Thoracic aorta (tissue), 2 donors: ENCODE measurements around the gene TRIM65. TPM values are rescaled to one million over a fixed set of nuclear protein-coding genes. Genes with fewer than 3 reads are reported as not detected.

Experiments
- ATAC-seq: fragments of 150-250 bp; one replicate; pipeline ENCODE4 v1.8.0; 2017; ENCODE audit warnings: low read depth; ENCODE audit not compliant: insufficient number of reproducible peaks, low FRiP score
- DNase-seq: peaks from one replicate; pipeline ENCODE4 v3.0.0-alpha.2; 2020; ENCODE audit warnings: low spot score
- H3K27ac ChIP-seq, 2 donors: fragments of 200-600 bp; sonication (generic); 1 replicate in 1 of 2; 2 replicates in 1 of 2; pipeline ENCODE4 v1.5.1; 2016; ENCODE audit warnings: mild to moderate bottlenecking in 2 of 2, moderate library complexity in 2 of 2
- H3K27me3 ChIP-seq: fragments of 200-600 bp; sonication (generic); replicated peaks from 2 replicates; pipeline ENCODE4 v1.6.0; 2016; ENCODE audit warnings: mild to moderate bottlenecking; ENCODE audit not compliant: insufficient read depth
- H3K36me3 ChIP-seq: fragments of 200-600 bp; sonication (generic); one replicate; pipeline ENCODE4 v1.5.1; 2016
- H3K4me1 ChIP-seq, 2 donors: fragments of 200-600 bp; sonication (generic); 1 replicate in 1 of 2; 2 replicates in 1 of 2; pipeline versions ENCODE4 v1.5.1 to v1.6.0; 2016; ENCODE audit warnings: low read depth in 2 of 2, mild to moderate bottlenecking in 1 of 2; ENCODE audit not compliant: control insufficient read depth in 1 of 2
- H3K4me3 ChIP-seq: fragments of 200-600 bp; sonication (generic); 2 replicates; pipeline ENCODE4 v1.5.1; 2016; ENCODE audit warnings: mild to moderate bottlenecking
- H3K9me3 ChIP-seq: fragments of 200-600 bp; sonication (generic); 2 replicates; pipeline ENCODE4 v1.5.1; 2016
- CTCF ChIP-seq: fragments of 200-600 bp; sonication (generic); IDR thresholded peaks from one replicate; pipeline ENCODE4 v1.5.1; 2019; ENCODE audit warnings: antibody characterized with exemption
- total RNA-seq, 2 donors: library from RNA; depleted of rRNA; stranded (reverse); fragments of >200 nt; gene quantifications; one replicate each; pipeline versions ENCODE4 v1.1.0 to v1.2.3, GENCODE V29; 2016

Gene TRIM65
- total RNA-seq, 2 donors from 2014 or later, result 21.4 to 22.6 TPM

DNA sequence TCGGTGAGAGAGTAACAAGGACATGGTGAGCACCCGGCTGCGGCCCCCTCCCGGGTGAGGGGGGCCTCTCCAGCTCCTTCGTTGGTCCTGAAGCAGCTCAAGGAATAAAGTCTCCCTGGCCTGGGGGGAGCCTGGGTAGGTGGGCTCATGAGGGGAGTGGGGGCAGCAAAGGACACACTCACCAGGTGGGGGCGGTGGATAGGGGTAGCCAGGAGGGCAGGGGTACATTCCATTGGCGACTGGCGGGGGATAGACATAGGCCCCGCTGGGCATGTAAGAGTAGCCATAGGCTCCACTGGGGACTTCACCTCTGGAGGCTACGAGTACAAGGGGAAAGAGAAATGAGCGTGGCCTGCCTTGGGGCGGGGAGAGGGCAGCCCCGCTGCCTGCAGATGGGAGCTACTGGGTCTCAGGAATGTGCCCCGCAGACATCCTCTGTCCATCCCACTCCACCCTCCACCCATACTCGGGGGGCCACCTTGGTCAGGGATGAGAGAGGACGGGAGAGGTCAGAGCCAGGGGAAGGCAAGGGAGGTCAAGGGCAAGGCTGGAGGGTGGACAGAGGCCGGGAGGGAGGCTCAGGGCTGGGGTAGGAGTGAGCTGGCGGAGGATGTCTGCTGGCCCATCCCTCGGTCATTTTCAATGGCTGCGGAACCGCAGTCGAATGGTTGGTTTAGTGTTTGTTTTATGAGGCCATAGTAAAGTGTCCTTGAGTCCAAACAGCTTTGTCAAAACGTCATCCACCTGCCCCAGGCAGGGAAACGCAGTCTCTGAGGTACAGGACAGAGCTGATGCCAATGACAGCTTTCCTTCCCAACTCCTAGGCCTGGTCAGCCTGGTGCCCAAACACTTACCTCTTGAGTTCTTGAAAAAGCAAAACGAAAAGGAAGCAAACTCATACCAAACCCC, 48.9 kb downstream of the TRIM65 start:
- DNase-seq (no peak), ATAC-seq (no peak)
- Histone ChIP-seq H3K9me3 (no peaks in the 10 kb centered on the region), H3K27me3 (no peaks in the 10 kb centered on the region), H3K27ac (peak overlapping the region in 1 of 2 donors; percentile 21), H3K4me1 (peaks cover 19 to 41% of the 10 kb centered on the region in 2 donors), H3K36me3 (peaks cover 62% of the 10 kb centered on the region), H3K4me3 (no peak overlapping the region)
- no peak for TF ChIP-seq CTCF

DNA sequence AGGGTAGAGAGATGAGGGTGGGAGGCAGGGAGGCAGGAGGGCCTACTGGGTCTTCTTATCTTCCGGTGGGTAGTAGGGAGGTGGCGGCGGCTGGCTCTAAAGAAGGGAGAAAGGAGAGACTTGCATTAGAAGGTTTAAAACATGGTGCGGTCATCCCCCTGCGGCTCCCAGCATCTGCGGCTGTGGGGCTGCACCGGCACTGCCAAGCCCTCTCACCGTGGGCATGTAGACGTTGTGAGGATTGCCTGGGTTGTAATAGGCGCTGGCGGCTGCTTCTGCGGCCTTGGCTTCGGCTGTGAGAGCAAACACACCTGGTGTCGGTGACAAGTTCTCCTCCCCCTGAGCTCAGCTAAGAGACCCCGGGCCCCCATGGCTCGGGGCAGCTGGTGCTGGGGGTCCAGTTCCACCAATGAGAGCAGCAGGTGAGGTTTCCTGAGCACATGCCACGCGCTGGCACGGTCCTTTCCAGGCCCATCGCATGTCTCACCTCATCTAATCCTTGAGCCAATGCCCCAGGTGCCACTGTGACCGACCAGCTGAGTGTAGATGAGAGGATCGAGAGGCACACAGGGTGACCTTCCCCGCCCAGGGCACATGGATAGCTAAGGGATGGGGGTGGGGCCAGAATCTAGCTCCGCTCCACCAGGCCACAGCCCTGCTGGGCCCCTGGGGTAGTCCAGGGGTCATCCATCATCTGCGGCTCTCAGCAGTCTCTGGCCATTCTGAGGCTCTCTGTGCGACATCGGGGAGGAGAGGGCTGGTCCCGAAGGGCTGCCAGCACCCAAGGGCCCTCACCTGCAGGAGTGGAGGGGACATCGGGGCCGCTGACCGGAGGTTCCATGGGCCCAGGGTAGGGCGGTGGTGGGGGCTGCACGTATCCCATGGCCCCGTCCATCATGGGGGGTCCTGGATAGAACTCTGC, 49.8 kb downstream of the TRIM65 start:
- ATAC-seq (no peak), DNase-seq (no peak)
- H3K27ac ChIP-seq, result peak overlapping the region in 1 of 2 donors; percentile 89
- no peaks in the 10 kb centered on the region for H3K27me3 ChIP-seq
- peaks cover 18 to 37% of the 10 kb centered on the region in 2 donors for H3K4me1 ChIP-seq
- TF ChIP-seq CTCF, result no peak
- H3K36me3 ChIP-seq, result peaks cover 62% of the 10 kb centered on the region
- no peak overlapping the region for H3K4me3 ChIP-seq
- H3K9me3 ChIP-seq, result no peaks in the 10 kb centered on the region

GRCh38 chr17:75845933-75846691, 50.6 kb downstream of the TRIM65 start:
- Histone ChIP-seq H3K36me3 (peaks cover 53% of the 10 kb centered on the region), H3K4me1 (peaks cover 18 to 30% of the 10 kb centered on the region in 2 donors), H3K9me3 (no peaks in the 10 kb centered on the region), H3K4me3 (no peak overlapping the region), H3K27ac (peak overlapping the region; percentile 80 to 89), H3K27me3 (no peaks in the 10 kb centered on the region)
- TF ChIP-seq CTCF, result no peak
- DNase-seq, result no peak
- no peak for ATAC-seq

DNA sequence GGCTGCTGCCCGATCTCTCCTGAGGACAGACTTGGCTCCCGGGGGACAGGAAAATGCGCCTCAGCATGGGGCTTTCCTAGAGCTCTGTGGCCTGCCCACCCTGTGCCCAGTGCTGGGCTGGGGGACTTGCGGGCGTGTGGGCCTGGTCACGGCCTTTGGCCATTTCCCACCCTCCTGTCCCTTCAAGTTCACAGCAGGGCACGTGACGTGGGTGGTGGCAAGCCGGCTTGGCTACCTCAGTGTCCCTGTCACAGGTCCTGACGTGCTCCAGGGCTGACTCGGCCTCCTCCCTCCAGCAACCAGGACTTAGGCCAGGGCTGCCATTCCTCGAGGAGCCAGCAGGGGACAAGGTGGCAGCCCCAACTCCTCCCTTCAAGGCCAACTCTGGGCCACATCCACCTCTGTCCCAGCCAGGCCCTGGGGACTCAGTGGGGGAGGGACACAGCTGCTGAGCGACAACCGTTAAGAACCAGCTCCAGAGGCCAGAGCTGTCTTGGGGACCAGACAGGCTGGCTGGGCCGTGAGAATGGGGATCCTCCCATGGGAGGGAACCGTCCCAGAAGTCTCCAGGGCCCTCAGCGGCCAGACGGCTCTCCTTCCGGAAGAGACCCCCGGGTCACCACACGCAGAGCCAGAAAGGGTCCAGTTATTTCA, 51.6 kb downstream of the TRIM65 start:
- H3K4me3 ChIP-seq, result peak overlapping the region; percentile 62
- peaks cover 18 to 27% of the 10 kb centered on the region in 2 donors for H3K4me1 ChIP-seq
- H3K27ac ChIP-seq, result peak overlapping the region; percentile 80 to 89
- H3K36me3 ChIP-seq, result peaks cover 44% of the 10 kb centered on the region
- H3K9me3 ChIP-seq, result no peaks in the 10 kb centered on the region
- DNase-seq (peak; percentile 76), ATAC-seq (peak; percentile 67)
- TF ChIP-seq CTCF, result peak; percentile 94
- no peaks in the 10 kb centered on the region for H3K27me3 ChIP-seq
